COLO829 (cell line): ENCODE results near the gene COL1A2.

Experiments
- DNase-seq: peaks from one replicate; pipeline ENCODE4 v3.0.0; 2012; ENCODE audit warnings: low spot score

COL1A2 gene

GRCh38 chr7:94436700-94437099, 42.0 kb downstream of the COL1A2 start:
- DNase-seq = no peak

- no peak for DNase-seq
Measured at GRCh38 chr7:94439893-94440381, 45.2 kb downstream of the COL1A2 start.

GRCh38 chr7:94440451-94441039, 45.9 kb downstream of the COL1A2 start:
- DNase-seq = peak; percentile 66

GRCh38 chr7:94441138-94441537, 46.4 kb downstream of the COL1A2 start:
- DNase-seq = no peak

- no peak for DNase-seq
Measured at GRCh38 chr7:94442639-94443038, 47.9 kb downstream of the COL1A2 start.

- no peak for DNase-seq
Measured at GRCh38 chr7:94444813-94445212, 50.1 kb downstream of the COL1A2 start.

- no peak for DNase-seq
Measured at GRCh38 chr7:94445696-94446194, 51.0 kb downstream of the COL1A2 start.

- DNase-seq = no peak
Measured at GRCh38 chr7:94446308-94446707, 51.6 kb downstream of the COL1A2 start.

- peak; percentile 71 for DNase-seq
Measured at GRCh38 chr7:94449151-94449725, 54.5 kb downstream of the COL1A2 start.

GRCh38 chr7:94450044-94450697, 55.5 kb downstream of the COL1A2 start:
- no peak for DNase-seq

- DNase-seq = no peak
Measured at GRCh38 chr7:94451187-94451586, 56.5 kb downstream of the COL1A2 start.

GRCh38 chr7:94452239-94452638, 57.5 kb downstream of the COL1A2 start:
- DNase-seq = no peak

- no peak for DNase-seq
Measured at GRCh38 chr7:94453898-94454297, 59.2 kb downstream of the COL1A2 start.

GRCh38 chr7:94458041-94458440, 63.3 kb downstream of the COL1A2 start:
- DNase-seq = no peak

GRCh38 chr7:94466516-94466915, 71.8 kb downstream of the COL1A2 start:
- DNase-seq = no peak

GRCh38 chr7:94471604-94472003, 76.9 kb downstream of the COL1A2 start:
- DNase-seq = no peak

GRCh38 chr7:94472608-94473007, 77.9 kb downstream of the COL1A2 start:
- DNase-seq = no peak

- no peak for DNase-seq
Measured at GRCh38 chr7:94476251-94476840, 81.7 kb downstream of the COL1A2 start.

GRCh38 chr7:94477878-94478277, 83.2 kb downstream of the COL1A2 start:
- DNase-seq = no peak

- DNase-seq = no peak
Measured at GRCh38 chr7:94478648-94479214, 84.0 kb downstream of the COL1A2 start.
